Stimulated activated CD8-positive, alpha-beta memory T cell treated with anti-CD3 and anti-CD28 coated beads, Interleukin-7, amount 100 ng/mL, for 4 hours (primary cell): ENCODE results near the gene DTD2.
"Not testable (repeated sequence)": the region's sequence is repeated elsewhere in the genome, so short reads cannot be mapped to it uniquely, and the experiment has no call there.

Experiments used
- DNase-seq, 2 donors: peaks; one replicate each; pipeline ENCODE4 v3.0.0-alpha.2; 2020; ENCODE audit warnings: low read depth in 2 of 2

Gene DTD2

DNA sequence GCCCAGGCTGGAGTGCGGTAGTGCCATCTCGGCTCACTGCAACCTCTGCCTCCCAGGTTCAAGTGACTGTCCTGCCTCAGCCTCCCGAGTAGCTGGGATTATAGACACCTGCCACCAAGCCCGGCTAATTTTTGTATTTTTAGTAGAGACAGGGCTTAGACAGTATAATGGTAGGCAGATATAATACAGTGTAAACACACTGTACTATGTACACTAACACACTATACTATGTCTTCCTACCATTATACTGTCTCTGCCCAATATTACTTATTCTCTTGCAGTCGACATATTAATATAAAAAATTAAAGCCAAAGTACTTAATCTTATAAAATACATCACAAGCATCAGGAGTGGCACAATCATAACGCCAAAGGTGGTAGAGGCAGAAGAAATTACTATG lies 15.0 kb downstream of the DTD2 start:
- DNase-seq = no peak

DNA sequence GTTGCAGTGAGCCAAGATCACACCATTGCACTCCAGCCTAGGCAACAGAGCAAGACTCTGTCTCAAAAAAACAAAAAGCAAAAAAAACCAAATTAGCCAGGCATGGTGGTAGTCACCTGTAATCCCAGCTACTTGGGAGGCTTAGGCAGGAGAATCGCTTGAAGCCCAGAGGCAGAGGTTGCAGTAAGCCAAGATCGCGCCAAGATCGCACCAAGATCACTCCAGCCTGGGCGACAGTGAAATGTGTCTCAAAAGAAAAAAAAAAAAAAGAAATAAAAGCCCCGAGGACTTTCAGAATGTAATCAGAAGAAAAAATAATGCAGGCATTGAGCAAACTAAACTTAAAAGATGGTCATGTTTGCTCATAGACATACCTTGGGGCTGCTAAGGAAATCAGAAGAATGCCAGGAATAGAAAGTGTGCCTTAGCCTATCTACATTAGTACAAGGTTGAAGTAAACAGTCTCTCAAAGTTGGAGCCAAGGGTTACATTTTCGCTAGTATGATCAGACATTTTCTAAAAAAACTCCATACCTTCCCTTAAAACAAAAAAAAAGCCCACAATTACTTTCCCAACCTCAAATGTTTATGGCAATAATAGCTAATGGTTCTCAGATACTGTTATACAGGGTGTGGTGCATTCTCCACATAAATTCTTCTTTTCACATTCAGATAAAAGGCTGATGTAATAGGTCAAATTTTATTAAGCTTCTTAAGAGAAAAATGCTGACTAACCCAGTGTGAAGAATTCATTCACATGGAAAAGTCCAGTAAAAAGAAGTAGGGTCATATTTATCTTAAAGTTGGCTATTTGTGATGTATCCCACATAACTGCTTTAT lies 15.8 kb downstream of the DTD2 start:
- DNase-seq = no peak

DNA sequence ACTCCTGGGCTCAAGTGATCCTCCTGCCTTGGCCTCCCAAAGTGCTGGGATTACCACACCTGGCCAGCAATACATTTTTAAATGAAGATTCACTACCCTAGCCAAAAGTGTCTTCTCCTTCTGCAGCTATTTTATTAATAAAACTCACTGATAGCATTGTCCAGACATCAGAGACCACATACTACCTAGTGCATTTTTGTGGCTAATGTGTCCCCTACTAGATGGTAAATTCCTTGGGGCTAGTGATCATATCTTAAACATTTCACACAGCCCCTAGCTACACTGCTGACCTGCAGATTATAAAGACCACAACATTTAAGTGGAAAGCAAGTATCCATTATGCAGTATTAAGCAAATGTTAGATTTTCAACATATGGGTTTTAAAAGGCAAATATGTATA lies 17.0 kb downstream of the DTD2 start:
- DNase-seq = no peak

DNA sequence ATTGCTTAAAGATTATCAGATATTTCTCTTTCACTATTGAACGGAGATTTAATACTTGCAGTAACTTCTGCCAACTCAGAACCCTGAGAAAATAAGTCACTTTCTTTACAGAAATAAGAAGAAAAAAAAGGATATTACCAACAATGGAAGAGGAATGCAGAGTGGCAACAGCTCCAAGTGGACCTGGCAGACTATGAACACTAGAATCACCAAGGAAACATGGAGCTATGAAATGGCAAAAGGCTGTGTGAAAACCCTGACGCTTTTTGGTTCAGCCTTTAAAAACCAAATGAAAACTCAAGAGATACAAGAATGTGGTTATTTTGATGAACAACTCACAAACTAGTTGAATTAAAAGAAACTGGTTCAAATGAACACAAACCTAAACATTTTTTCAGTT lies 17.7 kb downstream of the DTD2 start:
- no peak for DNase-seq

DNA sequence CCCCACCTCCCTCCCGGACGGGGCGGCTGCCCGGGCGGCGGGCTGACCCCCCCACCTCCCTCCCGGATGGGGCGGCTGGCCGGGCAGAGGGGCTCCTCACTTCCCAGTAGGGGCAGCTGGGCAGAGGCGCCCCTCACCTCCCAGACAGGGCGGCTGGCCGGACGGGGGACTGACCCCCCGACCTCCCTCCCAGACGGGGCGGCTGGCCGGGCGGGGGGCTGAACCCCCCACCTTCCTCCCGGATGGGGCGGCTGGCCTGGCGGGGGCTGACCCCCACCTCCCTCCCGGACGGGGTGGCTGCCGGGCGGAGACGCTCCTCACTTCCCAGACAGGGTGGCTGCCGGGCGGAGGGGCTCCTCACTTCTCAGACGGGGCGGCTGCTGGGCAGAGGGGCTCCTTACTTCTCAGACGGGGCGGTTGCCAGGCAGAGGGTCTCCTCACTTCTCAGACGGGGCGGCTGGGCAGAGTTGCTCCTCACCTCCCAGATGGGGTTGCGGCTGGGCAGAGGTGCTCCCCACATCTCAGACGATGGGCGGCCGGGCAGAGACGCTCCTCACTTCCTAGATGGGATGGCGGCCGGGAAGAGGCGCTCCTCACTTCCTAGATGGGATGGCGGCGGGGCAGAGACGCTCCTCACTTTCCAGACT lies 20.1 kb downstream of the DTD2 start:
- not testable (repeated sequence) for DNase-seq

DNA sequence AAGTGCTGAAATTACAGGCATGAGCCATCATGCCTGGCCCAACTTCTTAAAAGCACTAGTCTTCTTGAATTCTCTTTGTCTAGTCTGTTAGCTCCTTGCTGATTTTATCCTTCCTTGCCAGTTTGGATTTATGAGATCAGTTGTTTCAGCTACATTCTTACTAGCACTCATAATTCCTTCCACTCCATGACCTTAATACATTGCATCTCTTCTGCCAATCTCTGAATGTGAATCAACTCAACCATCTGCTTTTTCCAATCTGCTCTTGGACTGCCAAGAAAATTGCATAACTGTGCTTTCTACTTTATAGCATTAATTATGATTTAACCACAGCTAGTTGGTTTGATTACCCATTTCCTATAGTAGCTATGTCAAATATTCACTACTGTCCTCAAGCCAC lies 22.0 kb downstream of the DTD2 start:
- DNase-seq = no peak

DNA sequence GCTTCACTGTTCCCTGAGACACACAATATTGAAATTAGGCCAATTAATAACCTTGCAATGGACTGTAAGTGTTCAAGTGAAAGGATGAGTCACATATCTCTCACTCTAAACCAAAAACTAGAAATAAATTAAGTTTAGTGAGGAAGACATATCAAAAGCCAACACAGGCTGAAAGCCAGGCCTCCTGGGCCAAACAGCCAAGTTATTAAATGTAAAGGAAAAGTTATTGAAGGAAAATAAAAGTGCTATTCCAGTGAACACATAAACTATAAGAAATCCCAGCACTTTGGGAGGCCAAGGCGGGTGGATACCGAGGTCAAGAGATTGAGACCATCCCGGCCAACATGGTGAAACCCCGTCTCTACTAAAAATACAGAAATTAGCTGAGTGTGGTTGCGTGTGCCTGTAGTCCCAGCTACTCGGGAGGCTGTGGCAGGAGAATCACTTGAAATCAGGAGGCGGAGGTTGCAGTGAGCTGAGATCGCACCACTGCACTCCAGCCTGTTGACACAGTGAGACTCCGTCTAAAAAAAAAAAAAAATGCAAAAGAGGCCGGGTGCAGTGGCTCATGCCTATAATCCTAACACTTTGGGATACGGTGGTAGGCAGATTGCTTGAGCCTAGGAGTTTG lies 26.6 kb downstream of the DTD2 start:
- DNase-seq = no peak

DNA sequence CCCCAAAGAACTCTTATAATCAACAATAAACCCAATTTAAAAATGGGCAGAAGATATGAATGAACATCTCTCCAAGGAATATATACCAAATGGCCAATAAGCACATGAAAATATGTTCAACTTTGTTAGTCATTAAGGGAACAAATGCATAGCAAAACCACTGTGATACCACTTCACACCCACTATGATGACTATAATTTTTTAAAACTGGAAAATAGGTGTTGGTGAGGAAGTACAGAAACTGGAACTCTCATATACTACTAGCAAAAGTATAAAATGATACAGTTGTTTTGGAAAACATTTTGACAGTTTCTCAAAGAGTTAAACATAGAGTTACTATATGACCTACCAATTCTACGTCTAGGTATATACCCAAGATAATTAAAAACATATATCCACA lies 27.5 kb downstream of the DTD2 start:
- DNase-seq = no peak

DNA sequence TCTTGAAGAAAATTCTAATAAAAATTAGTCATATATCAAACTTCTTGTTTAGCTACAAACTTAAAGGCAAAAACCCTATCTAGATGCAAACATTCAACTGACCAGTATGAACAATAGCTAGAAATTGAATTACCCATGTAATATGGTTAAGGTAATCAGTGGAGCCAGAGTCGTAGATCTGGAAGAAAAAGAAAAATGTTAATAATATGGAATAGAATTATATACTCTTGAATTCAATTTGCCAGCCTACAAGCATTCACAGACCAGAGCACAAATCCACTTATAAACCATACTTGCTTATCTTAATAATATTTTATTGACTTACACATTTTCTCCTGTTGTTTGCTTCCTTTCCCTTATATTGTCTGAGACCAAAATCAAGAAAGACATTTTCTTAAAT lies 29.3 kb downstream of the DTD2 start:
- DNase-seq = no peak

DNA sequence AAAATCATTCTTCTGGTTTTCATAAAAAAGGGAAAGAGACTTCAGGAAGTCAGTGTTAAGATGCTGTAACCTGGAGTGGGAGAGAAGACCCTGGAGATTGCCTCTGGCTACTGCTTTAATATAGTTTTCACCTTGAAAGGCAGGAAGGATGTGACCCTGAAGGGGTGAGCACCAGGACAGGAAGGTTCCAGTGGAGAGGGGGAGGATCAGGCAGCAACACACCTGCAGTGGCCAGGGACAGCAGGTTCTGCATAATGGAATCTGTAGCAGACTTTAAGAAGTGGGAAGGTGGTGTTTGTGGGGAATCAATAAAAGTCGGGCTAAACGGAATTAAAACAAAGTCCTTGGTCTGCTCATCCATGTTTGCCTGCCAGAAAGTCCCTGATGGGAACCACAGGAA lies 30.6 kb downstream of the DTD2 start:
- no peak for DNase-seq

DNA sequence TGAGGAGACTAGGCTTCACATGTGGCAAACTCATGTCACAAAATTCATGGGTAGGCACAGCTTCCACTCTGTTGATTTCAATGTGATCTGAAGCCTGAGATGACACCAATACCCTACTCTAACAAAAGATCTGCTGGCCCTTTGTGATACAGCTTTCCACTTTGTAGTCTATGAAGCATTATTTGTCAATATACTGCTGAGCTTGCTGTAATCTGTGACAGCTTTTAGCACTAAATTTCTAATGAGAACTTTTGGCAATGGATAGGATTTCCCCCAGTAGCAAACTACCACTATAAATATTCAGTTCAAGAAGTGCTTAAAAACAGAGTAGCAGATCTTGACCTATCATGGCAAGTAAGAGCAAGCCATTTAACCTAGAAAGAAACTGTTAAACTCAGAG lies 31.4 kb downstream of the DTD2 start:
- no peak for DNase-seq

DNA sequence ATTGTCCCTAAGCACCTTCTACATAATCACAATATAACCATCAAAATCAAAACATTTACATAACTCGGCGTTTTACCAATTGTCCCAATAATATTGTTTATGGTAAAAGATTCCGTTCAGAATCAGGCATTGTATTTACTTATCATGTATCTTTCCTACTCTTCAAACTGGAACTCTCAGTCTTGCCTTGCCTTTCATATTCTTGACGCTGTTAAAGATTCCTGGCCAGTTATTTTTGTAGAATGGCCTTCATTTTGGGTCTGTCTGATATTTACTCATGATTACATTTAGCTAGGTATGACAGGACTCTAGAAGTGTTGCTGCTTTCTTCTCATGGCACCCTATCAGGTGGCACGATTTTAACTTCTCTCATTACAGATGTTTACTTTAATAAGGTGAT lies 36.1 kb downstream of the DTD2 start:
- DNase-seq = no peak

DNA sequence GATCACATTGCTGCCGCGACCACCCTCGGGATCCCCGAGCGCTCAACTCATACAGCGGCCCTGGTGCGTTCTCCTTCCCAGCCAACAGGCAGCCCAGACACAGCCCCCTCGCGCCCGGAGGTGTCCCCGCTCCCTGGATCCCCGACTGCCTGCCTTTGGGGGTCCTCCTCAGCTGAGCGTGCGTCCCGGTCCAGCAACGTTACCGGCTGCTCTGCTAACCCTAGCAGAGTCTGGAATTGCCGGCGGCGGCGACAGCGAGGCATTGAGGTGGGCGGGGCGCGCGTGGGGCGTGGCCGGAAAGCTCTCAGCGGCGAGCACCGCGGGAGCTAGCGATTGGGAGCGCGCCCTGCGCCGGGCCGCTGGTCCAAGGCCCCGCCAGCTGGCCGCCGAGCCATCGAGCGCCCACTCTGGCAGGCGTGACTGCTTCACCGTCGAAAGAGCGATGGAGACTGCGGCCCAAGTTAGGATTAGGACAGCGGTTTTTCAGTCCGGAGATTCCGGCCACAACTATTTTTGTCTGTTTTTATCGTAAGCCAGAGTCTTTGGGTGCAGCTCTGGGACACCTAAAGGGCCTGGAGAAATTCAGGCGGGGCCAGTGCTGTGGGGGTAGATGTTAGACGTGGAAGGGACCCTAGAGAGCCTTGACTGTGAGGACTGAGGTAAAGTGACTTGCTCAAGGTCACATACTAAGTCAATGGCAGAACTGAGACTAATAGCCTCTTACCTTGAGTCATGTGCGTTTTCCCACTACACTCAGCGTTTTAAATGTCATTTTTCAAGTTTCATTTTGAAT lies 36.8 kb downstream of the DTD2 start, which contains the start of gene HEATR5A:
Gene HEATR5A (minus strand): TSS at position 232 of the 793 bp plus-strand sequence. CDS start 17,575 bp downstream, outside the sequence.
- peak; percentile 78 to 90 for DNase-seq

DNA sequence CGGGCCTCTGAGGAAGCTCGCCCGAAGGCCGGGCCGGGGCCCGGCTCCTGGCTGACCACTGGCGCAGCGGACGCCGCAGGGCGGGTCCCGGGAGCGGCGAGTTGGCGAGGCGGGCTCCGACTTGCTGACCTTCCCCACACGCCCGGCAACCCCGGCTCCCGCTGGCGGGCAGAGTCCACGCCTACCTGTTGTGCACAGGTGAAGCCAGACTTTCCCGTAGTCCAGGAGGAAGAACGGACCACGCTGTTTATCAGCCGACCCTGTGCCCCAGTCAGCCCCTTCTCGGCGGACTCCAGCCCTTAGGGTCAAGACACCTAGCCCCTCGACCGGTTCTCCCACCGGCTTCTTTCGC lies 37.4 kb downstream of the DTD2 start:
- peak in 1 of 2 donors; percentile 18 for DNase-seq

DNA sequence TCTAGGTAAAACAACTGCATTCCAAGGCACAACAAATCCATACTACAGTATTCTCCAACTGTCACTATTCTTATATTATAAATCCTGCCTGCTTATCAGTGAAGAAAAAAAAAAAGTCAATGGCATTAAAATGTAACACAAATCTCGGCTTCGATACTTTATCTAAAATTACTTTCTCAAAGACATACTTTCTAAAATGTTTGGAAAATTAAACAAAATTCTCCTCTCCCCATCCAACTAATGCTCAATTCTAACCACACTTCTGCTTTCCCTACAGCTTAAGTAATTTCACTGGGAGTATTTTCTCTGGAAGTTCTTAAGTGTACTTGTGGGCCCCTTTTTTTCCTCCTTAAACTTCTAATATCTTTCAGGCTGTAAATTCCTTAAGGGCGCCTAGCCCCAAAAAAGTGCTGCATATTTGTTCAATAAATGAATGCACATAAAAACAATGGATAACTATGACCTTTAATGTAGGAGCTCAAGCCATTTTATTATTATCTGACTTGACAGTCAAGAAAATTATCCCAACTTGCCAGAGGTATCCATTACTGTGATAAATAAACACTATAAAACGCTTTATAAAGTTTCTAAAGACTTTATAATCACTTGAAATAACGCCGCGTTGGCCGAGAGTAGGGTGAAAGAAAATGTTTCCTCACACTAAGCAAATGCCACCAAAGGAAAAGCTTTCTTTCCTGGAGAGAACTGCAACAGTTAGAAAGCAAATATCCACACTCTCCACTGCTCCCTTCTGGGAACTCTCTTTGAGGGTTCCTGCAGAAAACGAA lies 37.9 kb downstream of the DTD2 start:
- no peak for DNase-seq

DNA sequence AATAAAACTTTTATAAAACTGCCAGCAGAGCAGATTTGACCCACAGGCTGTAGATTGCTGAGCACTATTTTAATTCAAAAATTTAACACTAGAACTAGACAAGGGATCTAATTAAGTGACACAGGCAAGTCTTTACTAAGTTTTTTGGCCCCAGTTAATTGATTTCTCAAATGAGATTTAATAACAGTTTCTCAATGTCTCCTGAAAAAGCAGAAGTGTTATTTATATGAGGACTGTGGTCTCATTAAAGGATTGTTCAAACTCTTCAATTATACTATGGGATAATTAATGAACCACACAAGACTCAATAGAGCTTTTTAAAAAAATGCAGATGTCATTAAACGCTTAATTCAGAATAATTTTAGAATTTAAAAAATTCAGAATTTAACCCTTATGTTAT lies 38.9 kb downstream of the DTD2 start:
- DNase-seq = no peak

DNA sequence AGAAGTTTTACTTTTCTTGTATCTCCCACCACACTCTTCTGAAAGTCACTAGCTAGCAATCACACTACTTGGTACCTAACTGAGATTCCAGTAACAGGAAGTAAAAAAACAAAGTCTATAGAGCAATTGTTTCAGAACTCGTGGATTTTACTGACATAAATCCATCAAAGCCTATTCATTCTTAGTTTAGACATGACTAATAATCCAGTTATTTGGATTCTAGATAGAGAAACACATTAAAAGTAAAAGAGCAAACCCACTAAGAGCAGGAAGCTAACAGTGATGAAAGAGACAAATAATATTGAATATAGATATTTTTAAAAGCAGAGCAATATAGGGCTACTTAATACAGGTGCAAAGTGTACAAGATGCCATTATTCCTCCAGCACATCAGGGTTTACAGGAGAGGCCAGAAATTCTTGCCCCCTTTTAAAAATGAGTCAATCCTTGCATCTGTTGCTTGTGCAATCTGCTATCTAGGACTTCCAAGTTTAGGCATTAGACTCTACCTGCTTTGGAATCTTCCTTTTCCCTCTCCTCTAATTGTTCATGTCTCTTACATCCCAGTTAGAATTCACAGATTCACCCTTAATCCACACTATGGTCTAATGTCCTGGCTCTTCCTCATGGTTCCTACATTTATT lies 43.0 kb downstream of the DTD2 start:
- no peak for DNase-seq

DNA sequence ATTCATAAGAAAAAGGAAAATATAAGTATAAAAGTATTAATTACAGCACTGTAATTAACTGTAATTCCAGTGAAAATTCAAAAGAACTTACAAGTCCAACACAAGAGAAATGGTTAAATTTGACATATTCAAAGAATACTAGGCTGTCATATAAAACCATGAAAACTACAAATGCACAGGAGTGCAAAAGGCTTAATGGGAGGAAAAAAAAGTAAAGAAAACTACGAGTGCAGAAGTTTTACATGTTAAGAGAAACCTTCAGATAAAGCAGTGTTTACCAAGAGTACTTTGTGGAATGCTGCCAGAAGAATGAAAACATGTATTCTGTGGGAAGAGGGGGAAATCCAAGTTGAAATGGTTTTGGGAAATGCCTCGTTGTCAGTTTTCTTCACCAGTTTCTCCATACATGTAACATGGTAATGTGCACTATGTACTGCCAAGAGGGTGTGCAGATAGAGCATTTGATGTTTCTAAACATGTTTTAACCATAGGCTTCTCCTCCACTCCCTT lies 46.0 kb downstream of the DTD2 start:
- DNase-seq = no peak

DNA sequence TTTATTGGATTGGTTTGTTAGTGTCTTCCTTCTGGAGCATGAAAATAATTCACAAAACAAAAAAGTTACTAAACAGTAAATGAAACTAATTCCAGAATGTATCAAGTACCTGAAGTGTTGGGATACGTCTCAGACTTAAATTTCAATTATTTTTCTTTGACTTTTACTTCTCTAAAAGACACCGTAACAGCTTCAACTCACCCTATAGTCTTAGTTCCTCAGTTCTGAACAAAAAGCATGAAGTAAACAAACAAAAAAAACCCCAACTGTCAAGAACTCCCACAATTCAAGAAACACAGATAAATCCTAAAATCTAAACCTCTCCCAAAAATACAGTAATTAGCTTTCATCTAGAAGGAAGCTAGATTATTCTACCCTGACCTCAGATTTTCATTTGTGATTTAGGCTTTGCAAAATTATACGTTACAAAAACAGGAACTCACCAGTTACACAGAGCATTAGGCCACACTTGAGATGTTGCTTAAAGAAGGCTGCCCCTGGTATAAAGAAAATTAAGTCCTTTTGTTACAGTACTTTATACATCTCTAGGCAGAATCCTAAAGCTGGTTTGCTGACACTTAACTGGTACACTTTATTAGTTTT lies 47.2 kb downstream of the DTD2 start:
- no peak for DNase-seq

DNA sequence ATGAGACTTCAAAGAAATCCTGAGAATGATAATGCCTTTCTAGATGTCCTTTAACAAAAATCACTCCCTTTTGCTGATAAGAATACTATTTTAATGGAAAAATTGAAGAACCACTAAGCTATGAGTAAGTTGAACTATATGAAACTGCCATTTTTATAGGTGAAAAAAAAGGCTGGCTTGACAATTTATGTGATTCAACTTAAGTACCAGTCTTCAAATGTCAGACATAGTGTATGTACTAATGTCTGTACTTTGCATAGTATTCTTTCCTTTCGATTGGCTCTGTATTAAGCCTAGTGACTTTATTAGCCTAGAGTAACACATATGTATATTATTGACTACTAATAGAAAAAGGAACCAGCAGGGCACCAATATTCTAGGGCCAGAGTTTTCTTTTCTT lies 48.9 kb downstream of the DTD2 start:
- no peak for DNase-seq
